AG04450 (cell line): Measurements from ENCODE around the gene POGLUT2. TPM values are rescaled to one million over a fixed set of nuclear protein-coding genes. Genes with fewer than 3 reads are reported as not detected.
A peak's percentile ranks its signal among the peaks of the same experiment; 100 is the strongest.

ENCODE experiments used
- CTCF ChIA-PET: fragments of 300-600, 350-600 bp; formaldehyde crosslinking; extraction: SDS; loops from one replicate; lab custom pipeline; 2022; ENCODE audit warnings: antibody characterized with exemption, inconsistent platforms; lab: Charles Lee
- POLR2A ChIA-PET: fragments of 350-600 bp; formaldehyde crosslinking; extraction: SDS; loops from one replicate; lab custom pipeline; 2021; ENCODE audit warnings: antibody characterized with exemption, inconsistent platforms; lab: Yijun Ruan, JAX
- DNase-seq: peaks from one replicate; pipeline ENCODE4 v3.0.0-alpha.2; 2011; ENCODE audit warnings: low read depth, low spot score
- H3K27ac ChIP-seq: one replicate; pipeline ENCODE4 v1.5.1; 2012; ENCODE audit warnings: low read depth, low read length, control low read depth
- H3K27me3 ChIP-seq: one replicate; pipeline ENCODE4 v1.6.0; 2012; ENCODE audit warnings: low read length; ENCODE audit not compliant: control insufficient read depth, insufficient read depth
- H3K4me3 ChIP-seq: 2 replicates; pipeline ENCODE4 v1.5.1; 2011; ENCODE audit warnings: mild to moderate bottlenecking, low read depth, low read length, control low read depth
- H3K9me3 ChIP-seq: 2 replicates; pipeline ENCODE4 v1.5.1; 2012; ENCODE audit warnings: low read length; ENCODE audit not compliant: control insufficient read depth, insufficient read depth
- polyA plus RNA-seq: library from polyadenylated mRNA; depleted of rRNA; stranded (reverse); fragments of >200 nt; gene quantifications from 2 replicates; pipeline ENCODE4 v1.2.3, GENCODE V29; 2011
- TF ChIP-seq, protein P1 (sequence below): IDR thresholded peaks from 2 replicates; pipeline ENCODE4 v1.5.1; 2011; ENCODE audit warnings: low read depth, low read length, control low read depth, inconsistent platforms

Gene POGLUT2
- polyA plus RNA-seq, 1 experiment, result 24.8 TPM

DNA sequence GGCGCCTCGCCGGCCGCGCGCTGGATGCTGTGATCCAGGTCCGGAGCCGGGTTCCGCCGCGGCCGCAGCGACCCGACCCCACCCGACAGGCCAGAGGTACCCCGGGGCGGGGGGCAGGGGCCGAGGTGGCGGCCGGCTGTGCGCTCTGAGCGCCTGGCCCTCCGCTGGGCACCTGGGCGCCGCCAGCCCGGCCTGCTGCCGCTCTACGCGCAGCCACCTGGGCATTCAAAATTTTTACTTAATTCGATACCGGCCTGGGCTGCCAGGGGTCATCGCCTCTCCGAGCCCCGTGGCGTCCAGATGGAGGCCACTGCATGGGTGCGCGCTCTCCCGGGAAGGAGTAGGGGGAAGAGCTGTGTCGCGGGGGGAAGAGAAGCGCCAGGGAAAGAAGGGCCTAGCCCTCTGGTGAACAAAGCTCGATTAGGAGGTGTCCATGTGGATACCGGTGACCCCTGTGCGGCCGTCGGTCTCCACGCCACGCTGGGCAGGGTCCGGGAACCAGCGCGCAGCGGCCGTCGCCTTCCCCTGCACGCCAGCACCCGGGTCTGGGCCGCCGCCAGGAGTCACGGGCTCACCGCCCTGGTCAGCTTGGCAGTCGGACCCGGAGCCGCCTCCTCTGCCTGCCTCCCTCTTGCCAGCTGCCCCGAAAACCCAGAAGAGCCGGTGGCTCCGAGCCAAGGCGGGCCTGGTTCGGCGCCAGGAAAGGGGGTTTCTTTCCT lies 809 bp upstream of the POGLUT2 start:
- POLR2A ChIA-PET, result interaction anchor here (1.0 to 1.9 kb wide), 5 partner anchors 26 to 203 kb away, joined by 4 to 10 read pairs (median 6); partner anchors contain the start of genes ERCC5, TEX30 and TPP2
- H3K27me3 ChIP-seq, result no peaks in the 10 kb centered on the region
- no peak for DNase-seq
- CTCF ChIA-PET, result interaction anchor here (0.7 to 2.9 kb wide), 21 partner anchors 9 to 220 kb away, joined by 3 to 17 read pairs (median 5); partner anchors contain the start of gene ERCC5
- H3K27ac ChIP-seq, result peak overlapping the region; percentile 65
- no peaks in the 10 kb centered on the region; the same call in 1 of the 2 replicates for H3K9me3 ChIP-seq
- TF ChIP-seq, protein P1, sequence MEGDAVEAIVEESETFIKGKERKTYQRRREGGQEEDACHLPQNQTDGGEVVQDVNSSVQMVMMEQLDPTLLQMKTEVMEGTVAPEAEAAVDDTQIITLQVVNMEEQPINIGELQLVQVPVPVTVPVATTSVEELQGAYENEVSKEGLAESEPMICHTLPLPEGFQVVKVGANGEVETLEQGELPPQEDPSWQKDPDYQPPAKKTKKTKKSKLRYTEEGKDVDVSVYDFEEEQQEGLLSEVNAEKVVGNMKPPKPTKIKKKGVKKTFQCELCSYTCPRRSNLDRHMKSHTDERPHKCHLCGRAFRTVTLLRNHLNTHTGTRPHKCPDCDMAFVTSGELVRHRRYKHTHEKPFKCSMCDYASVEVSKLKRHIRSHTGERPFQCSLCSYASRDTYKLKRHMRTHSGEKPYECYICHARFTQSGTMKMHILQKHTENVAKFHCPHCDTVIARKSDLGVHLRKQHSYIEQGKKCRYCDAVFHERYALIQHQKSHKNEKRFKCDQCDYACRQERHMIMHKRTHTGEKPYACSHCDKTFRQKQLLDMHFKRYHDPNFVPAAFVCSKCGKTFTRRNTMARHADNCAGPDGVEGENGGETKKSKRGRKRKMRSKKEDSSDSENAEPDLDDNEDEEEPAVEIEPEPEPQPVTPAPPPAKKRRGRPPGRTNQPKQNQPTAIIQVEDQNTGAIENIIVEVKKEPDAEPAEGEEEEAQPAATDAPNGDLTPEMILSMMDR, result no peak
- H3K4me3 ChIP-seq, result peak overlapping the region; percentile 87

DNA sequence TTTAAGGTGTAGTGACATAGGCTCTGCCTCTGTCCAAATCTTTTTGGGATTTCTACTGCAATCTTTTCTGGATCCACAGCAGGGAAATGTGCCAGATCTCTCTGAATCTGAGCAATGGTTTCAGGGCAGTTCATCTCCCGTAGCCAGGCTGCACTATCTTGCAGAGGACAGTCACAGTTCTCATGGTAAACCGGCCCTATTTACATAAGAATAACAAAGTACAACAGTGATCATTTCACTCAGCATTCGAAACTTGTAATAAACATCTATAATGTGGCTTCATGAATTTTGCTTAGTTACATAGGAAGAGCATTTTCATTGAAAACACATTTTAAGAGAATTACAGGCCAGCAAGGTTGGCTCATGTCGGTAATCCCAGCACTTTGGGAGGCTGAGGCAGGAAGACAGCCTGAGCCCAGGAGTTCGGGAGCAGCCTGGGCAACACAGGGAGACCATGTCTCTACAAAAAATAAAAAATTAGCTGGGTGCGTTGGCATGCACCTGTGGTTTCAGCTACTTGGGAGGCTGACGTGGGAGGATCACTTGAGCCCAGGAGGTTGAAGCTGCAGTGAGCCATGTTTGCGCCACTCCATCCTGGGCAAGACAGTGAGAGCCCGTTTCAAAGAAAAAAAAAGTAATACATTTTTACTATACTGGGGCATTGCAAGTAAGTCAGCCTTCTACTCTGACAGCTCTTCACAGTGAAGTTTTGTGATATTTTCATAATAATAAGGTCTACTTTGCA lies 5.0 kb downstream of the POGLUT2 start:
- ChIA-PET CTCF (interaction anchor here (1.4 kb wide), 1 partner anchor 202 kb away, joined by 4 read pairs; no protein-coding TSS in a partner anchor), POLR2A (no interaction called here)
- Histone ChIP-seq H3K4me3 (no peak overlapping the region), H3K27ac (no peak overlapping the region), H3K9me3 (no peaks in the 10 kb centered on the region), H3K27me3 (no peaks in the 10 kb centered on the region)
- TF ChIP-seq, protein P1, result no peak
- no peak for DNase-seq

DNA sequence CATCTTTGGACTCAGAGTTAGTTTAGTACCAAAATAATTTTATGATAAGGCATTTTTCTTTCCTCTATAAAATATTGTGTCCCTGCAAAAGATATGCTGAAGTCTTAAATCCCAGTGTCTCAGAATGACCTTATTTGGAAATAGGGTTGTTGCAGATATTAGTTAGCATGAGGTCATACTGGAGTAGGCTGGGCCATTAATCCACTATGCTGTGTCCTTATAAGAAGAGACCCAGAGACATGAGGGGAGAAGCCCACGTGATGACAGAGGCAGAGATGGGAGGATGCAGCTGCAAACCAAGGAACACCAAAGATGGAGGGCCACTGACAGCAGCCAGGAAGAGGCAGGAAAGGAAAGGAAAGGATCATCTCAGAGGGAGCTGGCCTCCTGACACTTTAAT lies 6.4 kb downstream of the POGLUT2 start:
- DNase-seq, result no peak
- ChIA-PET POLR2A (no interaction called here), CTCF (interaction anchor here (0.6 kb wide), 1 partner anchor 28 kb away, joined by 3 read pairs; no protein-coding TSS in a partner anchor)
- no peaks in the 10 kb centered on the region for H3K9me3 ChIP-seq
- no peak overlapping the region for H3K4me3 ChIP-seq
- TF ChIP-seq, protein P1, result no peak
- H3K27ac ChIP-seq, result no peak overlapping the region
- H3K27me3 ChIP-seq, result no peaks in the 10 kb centered on the region

DNA sequence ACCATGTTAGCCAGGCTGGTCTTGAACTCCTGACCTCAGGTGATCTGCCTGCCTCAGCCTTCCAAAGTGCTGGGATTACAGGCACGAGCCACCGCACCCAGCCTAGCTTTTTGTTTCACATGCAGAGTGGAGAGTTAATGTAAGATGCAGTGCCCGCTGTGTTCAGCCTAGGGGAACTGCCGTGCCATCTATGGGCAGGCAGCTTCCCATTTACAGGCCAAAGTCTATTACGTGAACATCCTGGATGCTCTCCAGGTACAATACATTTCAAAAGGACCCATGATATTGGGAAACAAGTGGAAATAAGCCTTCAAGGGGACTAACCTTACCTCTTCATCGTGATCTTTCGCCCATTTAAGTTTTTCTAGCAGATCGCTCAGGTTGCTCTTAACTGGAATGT lies 10.1 kb downstream of the POGLUT2 start:
- Histone ChIP-seq H3K4me3 (no peak overlapping the region), H3K27ac (no peak overlapping the region), H3K27me3 (no peaks in the 10 kb centered on the region), H3K9me3 (no peaks in the 10 kb centered on the region)
- ChIA-PET CTCF (interaction anchor here (4.2 kb wide), 1 partner anchor 11 kb away, joined by 16 read pairs; the partner anchor contains the start of genes BIVM and POGLUT2), POLR2A (no interaction called here)
- TF ChIP-seq, protein P1, result no peak
- DNase-seq, result no peak
